IMR-90 (cell line): ENCODE measurements around the gene ZNF688. TPM values are rescaled to one million over a fixed set of nuclear protein-coding genes. Genes with fewer than 3 reads are reported as not detected.

Source experiments
- ATAC-seq: fragments of 200-7000 bp; cut with Tn5 transposase; 2 replicates; pipeline ENCODE4 v1.9.1; 2020; ENCODE audit warnings: low read depth, mild to moderate bottlenecking, moderate library complexity
- BruUV-seq: library from RNA; stranded (reverse); fragments of 400-500 nt; replicated peaks from 2 replicates; lab custom pipeline; 2021; lab: Mats Ljungman, UMichigan
- CTCF ChIA-PET: fragments of 300-600 bp; formaldehyde crosslinking; extraction: SDS; loops from one replicate; lab custom pipeline; 2021; ENCODE audit warnings: antibody characterized with exemption; lab: Yijun Ruan, JAX
- POLR2A ChIA-PET: fragments of 300-600 bp; sonication (Branson Sonifier 250); formaldehyde crosslinking; loops from one replicate; lab custom pipeline; 2022; ENCODE audit warnings: antibody characterized with exemption; ENCODE audit not compliant: unreplicated experiment; lab: Charles Lee
- DNase-seq: peaks from one replicate; pipeline ENCODE4 v3.0.0; 2013
- H2AFZ ChIP-seq: replicated peaks from 2 replicates; pipeline ENCODE3; 2013; ENCODE audit warnings: low read length, mild to moderate bottlenecking; ENCODE audit not compliant: poor library complexity
- H2AK5ac ChIP-seq: 2 replicates; pipeline ENCODE4 v1.6.1; 2013; ENCODE audit warnings: low read depth, low read length, inconsistent platforms
- H2AK9ac ChIP-seq: replicated peaks from 2 replicates; pipeline ENCODE3; 2013; ENCODE audit warnings: mild to moderate bottlenecking, low read depth, low read length, moderate library complexity; ENCODE audit not compliant: poor library complexity
- H2BK120ac ChIP-seq: 2 replicates; pipeline ENCODE4 v1.6.1; 2013; ENCODE audit warnings: low read depth, low read length, inconsistent platforms
- H2BK15ac ChIP-seq: 3 replicates; pipeline ENCODE4 v1.6.1; 2013; ENCODE audit warnings: low read depth, low read length, inconsistent platforms
- H2BK20ac ChIP-seq: 2 replicates; pipeline ENCODE4 v1.6.1; 2013; ENCODE audit warnings: low read depth, mild to moderate bottlenecking, inconsistent platforms, low read length, moderate library complexity
- H2BK5ac ChIP-seq: 2 replicates; pipeline ENCODE4 v1.6.1; 2013; ENCODE audit warnings: mild to moderate bottlenecking, low read depth, low read length, inconsistent platforms; ENCODE audit not compliant: poor library complexity, severe bottlenecking
- H3K14ac ChIP-seq: replicated peaks from 2 replicates; pipeline ENCODE4 v1.6.1; 2013; ENCODE audit warnings: low read depth, low read length, inconsistent platforms
- H3K18ac ChIP-seq: 2 replicates; pipeline ENCODE4 v1.6.1; 2013; ENCODE audit warnings: low read depth, low read length, control low read depth
- H3K23ac ChIP-seq: 2 replicates; pipeline ENCODE4 v1.6.1; 2013; ENCODE audit warnings: low read depth, low read length, inconsistent platforms
- H3K27ac ChIP-seq: 2 replicates; pipeline ENCODE4 v1.5.1; 2013; ENCODE audit warnings: mild to moderate bottlenecking, control low read depth, low read length; ENCODE audit not compliant: insufficient read depth
- H3K27me3 ChIP-seq: 2 replicates; pipeline ENCODE4 v1.6.1; 2013; ENCODE audit warnings: low read length; ENCODE audit not compliant: control insufficient read depth, insufficient read depth
- H3K36me3 ChIP-seq: 2 replicates; pipeline ENCODE4 v1.6.1; 2013; ENCODE audit warnings: low read length, mixed read lengths; ENCODE audit not compliant: control insufficient read depth, insufficient read depth
- H3K4ac ChIP-seq: 2 replicates; pipeline ENCODE4 v1.6.1; 2013; ENCODE audit warnings: low read depth, low read length, inconsistent platforms
- H3K4me1 ChIP-seq: 2 replicates; pipeline ENCODE4 v1.6.1; 2013; ENCODE audit warnings: low read length, mixed read lengths; ENCODE audit not compliant: control insufficient read depth, insufficient read depth
- H3K4me2 ChIP-seq: 2 replicates; pipeline ENCODE4 v1.6.1; 2013; ENCODE audit warnings: low read depth, mild to moderate bottlenecking, control low read depth, low read length, moderate library complexity
- H3K4me3 ChIP-seq: 2 replicates; pipeline ENCODE4 v1.5.1; 2013; ENCODE audit warnings: low read depth, mild to moderate bottlenecking, control low read depth, low read length, moderate library complexity; ENCODE audit not compliant: insufficient read depth
- H3K56ac ChIP-seq: 2 replicates; pipeline ENCODE4 v1.6.1; 2013; ENCODE audit warnings: low read length, inconsistent platforms; ENCODE audit not compliant: insufficient read depth; ENCODE audit errors: extremely low read depth
- H3K79me1 ChIP-seq, 2 experiments: 2 replicates each; pipeline ENCODE4 v1.6.1; 2013; ENCODE audit warnings: low read length in 2 of 2, inconsistent platforms in 1 of 2, low read depth in 1 of 2
- H3K9ac ChIP-seq: 2 replicates; pipeline ENCODE4 v1.6.1; 2013; ENCODE audit warnings: low read depth, low read length, control low read depth
- H3K9me1 ChIP-seq: 2 replicates; pipeline ENCODE4 v1.6.1; 2013; ENCODE audit warnings: low read length, inconsistent platforms; ENCODE audit not compliant: insufficient read depth
- H3K9me3 ChIP-seq: 2 replicates; pipeline ENCODE4 v1.6.1; 2013; ENCODE audit warnings: low read length; ENCODE audit not compliant: control insufficient read depth, insufficient read depth
- H4K20me1 ChIP-seq: 2 replicates; pipeline ENCODE4 v1.6.1; 2013; ENCODE audit warnings: low read length, inconsistent platforms; ENCODE audit not compliant: insufficient read depth
- H4K5ac ChIP-seq: 2 replicates; pipeline ENCODE4 v1.6.1; 2013; ENCODE audit warnings: mild to moderate bottlenecking, low read depth, low read length, control low read depth
- H4K8ac ChIP-seq, 2 experiments: 2 replicates each; pipeline ENCODE4 v1.6.1; 2013; ENCODE audit warnings: low read depth in 2 of 2, low read length in 2 of 2, control low read depth in 1 of 2, inconsistent platforms in 1 of 2
- H4K91ac ChIP-seq: 2 replicates; pipeline ENCODE4 v1.6.1; 2013; ENCODE audit warnings: low read depth, low read length, inconsistent platforms; ENCODE audit not compliant: insufficient read depth
- CHD1 ChIP-seq: IDR thresholded peaks from 2 replicates; pipeline ENCODE4 v1.6.1; 2012; ENCODE audit warnings: low read depth, low read length, improper control_type of control experiment
- MAFK ChIP-seq: IDR thresholded peaks from 2 replicates; pipeline ENCODE4 v1.6.1; 2012; ENCODE audit warnings: low read depth, low read length, improper control_type of control experiment
- USF2 ChIP-seq: fragments of 150-350 bp; IDR thresholded peaks from 2 replicates; pipeline ENCODE4 v1.6.1; 2017; ENCODE audit warnings: mild to moderate bottlenecking, antibody characterized with exemption, low read length, low read depth
- WGBS, 2 experiments: methylation state at CpG; one replicate each; pipeline versions ENCODE4 v1.1.5 to v1.1.7; 2013; ENCODE audit warnings: missing lambda C conversion rate in 2 of 2; ENCODE audit not compliant: insufficient read length in 1 of 2; ENCODE audit errors: extremely low coverage in 2 of 2; 5-methylcytosine and 5-hydroxymethylcytosine counted together
- dilution Hi-C: fragments of 300-500 bp; cut with HindIII; formaldehyde crosslinking; loops from one replicate; pipeline ENCODE4 v1.14.3; 2018; ENCODE audit warnings: low sequenced_read_pairs; ENCODE audit not compliant: unreplicated experiment
- in situ Hi-C: fragments of 300-500 bp; cut with MboI; formaldehyde crosslinking; loops from 3 replicates; pipeline ENCODE4 v1.14.3; 2019; ENCODE audit warnings: low sequenced_read_pairs, inconsistent platforms, mixed read lengths
- intact Hi-C: fragments of 100-400 bp; cut with micrococcal nuclease; formaldehyde crosslinking; loops from 2 replicates; pipeline ENCODE4 v1.10.0; 2022
- polyA plus RNA-seq, 3 experiments: library from polyadenylated mRNA; depleted of rRNA; stranded (reverse); fragments of >200 nt; gene quantifications; 2 replicates each; pipeline ENCODE4 v1.2.3, GENCODE V29; 2012; ENCODE audit warnings: low replicate concordance in 1 of 3
- total RNA-seq: library from RNA; depleted of rRNA; stranded (reverse); fragments of >200 nt; gene quantifications from 2 replicates; pipeline ENCODE4 v1.2.3, GENCODE V29; 2012

ZNF688 gene
- total and polyA plus RNA-seq, 2 of the 4 experiments (the other 2 are of a cell fraction) = 1.8 to 3.7 TPM

- no peak for TF ChIP-seq CHD1
Observed at GRCh38 chr16:30530163-30531037, 41.1 kb downstream of the ZNF688 start (continued).

- H3K36me3 ChIP-seq = peaks cover 14% of the 10 kb centered on the region; the same call in 1 of the 2 replicates
- H4K5ac ChIP-seq = no peak overlapping the region
- H2BK5ac ChIP-seq = no peak overlapping the region
- peaks cover 5 to 16% of the 10 kb centered on the region in 2 experiments; a peak in 3 of 4 replicates for H3K79me1 ChIP-seq
- in situ Hi-C loops (no loop called here), dilution Hi-C loops (no loop called here), intact Hi-C loops (no loop called here)
- H3K9ac ChIP-seq = no peak overlapping the region
- H3K4me3 ChIP-seq = no peak overlapping the region
- peaks cover 10% of the 10 kb centered on the region for H3K9me1 ChIP-seq
- H3K14ac ChIP-seq = no peak overlapping the region
- H3K27ac ChIP-seq = no peak overlapping the region
- H3K23ac ChIP-seq = no peak overlapping the region
- DNase-seq (no peak), ATAC-seq (no peak)
- CTCF ChIA-PET = no interaction called here
- no peak overlapping the region for H2BK120ac ChIP-seq
- no peak overlapping the region for H2BK20ac ChIP-seq
- WGBS, 2 experiments = 91% methylated on average over 3 of the region's 4 CpGs; no CpG with 5 or more reads in 1 of the 2 experiments
- H3K9me3 ChIP-seq = no peaks in the 10 kb centered on the region
- no peak overlapping the region for H2AFZ ChIP-seq
- H3K56ac ChIP-seq = no peak overlapping the region
- BruUV-seq = no TSS peak
- no peaks in the 10 kb centered on the region for H4K20me1 ChIP-seq
- H2AK9ac ChIP-seq = no peak overlapping the region
- no peak overlapping the region for H2AK5ac ChIP-seq
- no peak for TF ChIP-seq MAFK
- TF ChIP-seq USF2 = no peak
- no peak overlapping the region for H3K4me2 ChIP-seq
- H3K27me3 ChIP-seq = no peaks in the 10 kb centered on the region
- no peak overlapping the region for H2BK15ac ChIP-seq
- peaks cover 6% of the 10 kb centered on the region for H3K4me1 ChIP-seq
- no peak overlapping the region for H4K91ac ChIP-seq
- H3K4ac ChIP-seq = no peak overlapping the region; the same call in 1 of the 2 replicates
- POLR2A ChIA-PET = no interaction called here
- H4K8ac ChIP-seq = no peak overlapping the region
- H3K18ac ChIP-seq = no peak overlapping the region
Observed at GRCh38 chr16:30528799-30529457, 42.6 kb downstream of the ZNF688 start.
